ENCODE measurements around the gene FRMD3. TPM values are rescaled to one million over a fixed set of nuclear protein-coding genes. Genes with fewer than 3 reads are reported as not detected.

The FRMD3 gene
- total RNA-seq, 1 experiment from 2014 or later: 0.55 TPM

DNA sequence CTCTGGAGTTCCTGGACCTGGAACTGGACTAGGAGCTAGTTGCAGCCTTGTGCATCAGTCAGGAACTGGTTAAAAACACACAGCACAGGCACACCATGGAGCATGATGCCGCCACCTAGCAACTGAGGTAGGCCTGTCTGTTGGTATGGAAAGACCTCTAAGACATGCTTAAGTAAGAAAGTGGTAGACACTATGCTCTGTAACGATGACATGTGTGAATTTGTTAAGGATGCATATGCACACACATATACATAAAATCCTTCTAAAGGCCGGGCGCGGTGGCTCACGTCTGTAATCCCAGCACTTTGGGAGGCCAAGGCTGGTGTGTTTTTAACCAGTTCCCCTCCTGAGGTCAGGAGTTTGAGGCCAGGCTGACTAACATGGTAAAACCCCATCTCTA lies 338.4 kb downstream of the FRMD3 start:
- Mint-ChIP-seq H3K4me1 (peaks cover 9 to 22% of the 10 kb centered on the region in 2 experiments), H3K9me3 (no peaks in the 10 kb centered on the region), H3K27ac (0 out of 7 replicates have a peak overlapping the region, but pooled peaks of 1 of the 3 experiments have one; percentile 24), H3K27me3 (ENCODE audit: low read depth) (no peaks in the 10 kb centered on the region), H3K36me3 (ENCODE audit: insufficient read depth in 1 of 3, low read depth in 3 of 3) (no peaks in the 10 kb centered on the region), H3K4me3 (no peak overlapping the region)
- no peak for DNase-seq
- H3K56ac ChIP-seq (ENCODE audit: insufficient read length, low read depth, low read length): no peak overlapping the region
- no peak overlapping the region for H2BK5ac ChIP-seq (ENCODE audit: insufficient read length, low read length)
- no peak overlapping the region for H3K23ac ChIP-seq (ENCODE audit: insufficient read length, low read depth, low read length)
- no peak overlapping the region for H2BK12ac ChIP-seq (ENCODE audit: insufficient read length, low read depth, low read length)
- WGBS (ENCODE audit: extremely low coverage, insufficient read length, low lambda C conversion rate): no CpG with 5 or more reads among the region's 6 CpGs
- H4K8ac ChIP-seq (replicated peaks; ENCODE audit: insufficient read length, low read depth, low read length): no peak overlapping the region
- no peak overlapping the region for H2AK5ac ChIP-seq (ENCODE audit: insufficient read length, low read length)
- H3K27ac ChIP-seq (ENCODE audit: insufficient read length, low read depth, low read length): no peak overlapping the region
- no peak overlapping the region for H3K4ac ChIP-seq (ENCODE audit: low read depth, low read length)
- H3K9ac ChIP-seq (ENCODE audit: extremely low read depth, insufficient read length, low read length): no peak overlapping the region
- no peak overlapping the region for H3K18ac ChIP-seq (ENCODE audit: insufficient read length, low read depth, low read length)
- no peak overlapping the region for H3K14ac ChIP-seq (ENCODE audit: insufficient read depth, low read length)
- no peaks in the 10 kb centered on the region for H3K4me1 ChIP-seq (ENCODE audit: insufficient read depth, low read length)
- no peak overlapping the region for H2BK15ac ChIP-seq (ENCODE audit: low read depth, low read length)
- no peaks in the 10 kb centered on the region for H3K23me2 ChIP-seq (ENCODE audit: insufficient read length, low read depth, low read length, poor library complexity, severe bottlenecking)
- H3K9me3 ChIP-seq (ENCODE audit: control insufficient read depth, low read depth, low read length): no peaks in the 10 kb centered on the region
- no peak overlapping the region for H3T11ph ChIP-seq (ENCODE audit: low read length)
- H3K79me2 ChIP-seq (ENCODE audit: insufficient read depth, low read length): no peaks in the 10 kb centered on the region
- TF ChIP-seq CTCF (conservative IDR thresholded peaks at IDR 0.05): no peak
- H3K4me2 ChIP-seq (ENCODE audit: insufficient read depth, insufficient read length, low read length): no peak overlapping the region
- no peaks in the 10 kb centered on the region for H3K79me1 ChIP-seq (ENCODE audit: insufficient read depth, low read depth, low read length, poor library complexity, severe bottlenecking)
- no peak overlapping the region for H4K5ac ChIP-seq (ENCODE audit: insufficient read length, low read depth, low read length)
- H3K27me3 ChIP-seq (ENCODE audit: insufficient read depth, low read length): no peaks in the 10 kb centered on the region
- no peak overlapping the region for H2BK120ac ChIP-seq (ENCODE audit: low read depth, low read length, poor library complexity, severe bottlenecking)
- H2AFZ ChIP-seq (ENCODE audit: low read length): no peak overlapping the region
- no peak overlapping the region for H2BK20ac ChIP-seq (ENCODE audit: low read depth, low read length, poor library complexity, severe bottlenecking)
- no peaks in the 10 kb centered on the region for H4K20me1 ChIP-seq (ENCODE audit: control insufficient read depth, insufficient read depth, insufficient read length)
- H4K91ac ChIP-seq (ENCODE audit: insufficient read length, low read depth, low read length): no peak overlapping the region

Measured in H9 (cell line).